HG02943 (cell line): Measurements from ENCODE around the gene SEMA3A.
A peak's percentile ranks its signal among the peaks of the same experiment; 100 is the strongest.

ENCODE experiments used
- ATAC-seq: cut with Tn5 transposase; IDR thresholded peaks from one replicate; pipeline ENCODE4 v1.9.1; 2021; ENCODE audit warnings: mild to moderate bottlenecking, low read depth, moderate library complexity; ENCODE audit not compliant: unreplicated experiment

Gene SEMA3A

DNA sequence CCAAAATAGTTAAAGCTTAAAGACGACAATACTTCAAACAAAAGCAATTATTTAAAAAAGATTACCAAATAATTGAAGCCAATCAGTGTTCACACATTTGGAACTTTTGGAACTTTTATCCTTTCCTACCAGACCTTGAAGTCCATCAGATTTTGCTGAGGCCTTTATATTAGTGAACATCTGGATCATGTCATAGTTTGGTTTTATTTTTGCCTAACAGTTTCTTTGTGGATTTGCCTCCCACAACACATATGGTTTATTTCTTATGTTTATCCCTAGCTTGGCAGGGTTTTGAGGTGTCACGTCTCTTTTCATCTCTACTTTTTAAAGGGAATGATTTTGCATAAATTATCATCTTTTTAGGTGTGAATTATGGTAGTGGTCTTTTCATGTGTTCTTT lies 242.4 kb downstream of the SEMA3A start:
- ATAC-seq: no peak

DNA sequence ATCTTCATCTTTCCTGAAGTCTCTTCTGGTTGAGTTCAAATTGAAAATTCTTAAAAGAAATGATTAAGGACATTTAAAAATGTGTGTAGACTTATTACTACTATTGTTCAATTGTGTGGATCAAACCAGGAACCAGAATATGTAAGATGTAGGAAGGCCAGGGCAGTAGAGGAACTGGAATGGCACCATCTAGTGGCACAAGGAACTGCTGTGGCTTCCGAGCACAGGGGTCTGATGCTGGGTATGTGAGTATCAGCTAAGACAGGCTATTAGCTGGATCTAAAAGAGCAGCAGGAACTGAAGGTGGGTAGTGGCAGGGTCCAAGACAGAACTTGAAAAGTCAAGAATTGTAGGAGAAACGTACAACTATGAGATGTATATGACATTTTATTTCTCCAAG lies 247.3 kb downstream of the SEMA3A start:
- no peak for ATAC-seq

DNA sequence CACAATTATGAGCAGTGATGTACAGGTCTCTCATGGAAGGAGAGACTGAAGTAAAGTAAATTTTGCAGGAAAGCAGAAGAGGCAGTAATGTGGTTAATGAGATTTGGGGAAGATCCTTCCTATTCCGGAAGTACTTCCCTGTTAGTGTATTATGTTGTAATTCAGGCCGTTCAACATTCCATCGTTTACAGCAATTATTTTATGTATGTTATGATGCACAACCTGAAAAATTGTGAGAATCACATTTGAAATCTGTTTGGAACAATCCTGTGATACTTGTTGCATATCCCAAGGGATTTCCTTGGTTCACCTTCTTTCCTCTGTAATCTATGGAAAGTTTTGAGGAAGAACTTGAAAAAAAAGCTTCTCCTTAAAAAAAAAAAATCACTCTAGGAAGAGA lies 247.8 kb downstream of the SEMA3A start:
- ATAC-seq: no peak

DNA sequence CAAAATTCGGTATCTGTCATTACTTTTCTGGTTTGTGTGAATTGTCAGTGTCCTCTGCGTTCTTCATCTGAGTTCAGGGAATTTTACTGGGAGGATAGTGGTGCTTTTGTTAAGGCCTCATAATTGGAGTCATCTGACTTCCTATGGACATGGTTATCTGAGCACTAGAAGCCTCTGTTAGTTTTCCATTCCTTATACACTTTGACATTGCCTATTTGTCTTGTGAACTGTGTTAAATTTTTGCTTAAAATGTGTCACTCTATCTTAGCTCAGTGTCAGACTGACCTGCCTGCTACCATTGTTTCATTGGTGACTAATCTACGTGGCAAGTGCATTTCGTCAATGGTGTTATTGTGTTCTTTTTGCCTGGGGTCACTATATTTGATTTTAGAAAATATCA lies 253.3 kb downstream of the SEMA3A start:
- no peak for ATAC-seq

DNA sequence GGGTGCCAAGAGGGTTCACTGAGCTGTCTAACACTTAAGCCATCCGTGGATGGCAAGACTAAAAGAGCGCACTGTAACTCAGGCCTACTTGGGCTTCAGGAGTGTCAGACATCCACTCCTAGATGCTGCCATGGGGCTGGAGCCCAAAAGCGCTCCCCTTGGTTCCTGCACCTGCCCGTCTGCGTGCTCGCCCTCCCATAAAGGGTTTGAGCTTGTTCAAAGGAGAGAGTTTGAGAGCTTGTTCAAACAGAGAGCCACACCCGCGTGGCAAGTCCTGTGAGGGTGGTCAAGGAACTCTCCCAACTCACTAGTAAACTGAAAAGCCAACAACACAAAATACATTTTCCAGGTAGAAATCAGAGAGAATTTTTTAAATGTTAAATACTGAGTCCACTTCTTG lies 256.7 kb downstream of the SEMA3A start:
- ATAC-seq: no peak

DNA sequence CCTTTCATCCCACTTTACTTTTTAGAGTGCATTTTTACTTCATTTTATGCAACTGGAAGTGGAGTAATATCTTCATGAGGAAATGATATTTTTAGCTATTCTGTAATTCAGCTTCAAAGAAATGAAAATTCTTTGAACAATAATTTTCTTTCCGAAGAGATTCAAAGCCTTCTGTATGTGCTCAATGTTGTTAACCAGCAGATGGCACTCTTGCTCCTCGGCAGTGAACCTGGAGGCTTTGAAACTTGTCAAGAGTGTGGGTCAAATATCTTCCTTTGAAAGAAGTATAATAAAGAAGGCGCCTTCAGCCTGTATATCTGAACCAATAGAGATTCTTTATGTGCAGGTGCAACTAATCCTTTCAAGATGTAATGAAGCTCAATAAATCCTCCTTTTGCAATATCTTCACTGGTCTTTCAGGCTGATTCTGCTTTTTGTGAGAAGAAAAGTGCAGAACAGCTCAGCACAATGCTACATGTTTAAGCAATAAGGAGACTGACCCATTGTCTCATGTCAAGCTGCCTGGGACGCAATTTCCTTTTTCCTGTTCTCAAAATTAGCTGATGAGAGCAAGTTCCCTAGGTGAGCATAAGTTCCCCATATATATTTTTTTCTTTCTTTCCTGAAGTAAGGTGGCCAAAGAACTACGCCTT lies 258.4 kb downstream of the SEMA3A start:
- ATAC-seq: peak; percentile 71

DNA sequence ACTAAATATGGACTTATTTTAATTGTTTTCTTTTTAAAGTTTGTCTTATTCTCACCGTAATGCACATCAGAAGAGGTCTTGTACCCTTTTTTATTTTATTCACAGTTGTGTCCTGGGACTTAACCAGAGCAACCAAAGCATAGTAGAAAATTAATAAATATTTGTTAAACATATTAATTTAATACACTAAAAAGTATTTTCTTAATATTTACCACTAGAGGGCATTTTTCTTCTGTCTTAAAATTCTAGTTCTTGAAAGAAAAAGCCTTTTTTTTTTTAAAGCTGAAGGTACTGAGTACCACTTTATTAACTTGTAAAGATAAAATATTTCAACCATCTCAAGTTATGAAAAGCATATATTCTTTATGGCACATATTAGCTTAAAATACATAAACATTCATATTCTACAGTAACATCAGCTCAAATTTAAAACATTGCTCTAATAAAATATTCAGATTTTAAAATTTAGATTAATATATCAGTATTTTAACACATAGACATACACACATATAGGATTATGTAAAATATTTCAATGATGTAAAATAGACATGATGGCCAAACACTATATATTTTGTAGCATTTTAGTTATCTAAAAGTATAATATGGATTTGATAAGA lies 260.4 kb downstream of the SEMA3A start:
- ATAC-seq: no peak

DNA sequence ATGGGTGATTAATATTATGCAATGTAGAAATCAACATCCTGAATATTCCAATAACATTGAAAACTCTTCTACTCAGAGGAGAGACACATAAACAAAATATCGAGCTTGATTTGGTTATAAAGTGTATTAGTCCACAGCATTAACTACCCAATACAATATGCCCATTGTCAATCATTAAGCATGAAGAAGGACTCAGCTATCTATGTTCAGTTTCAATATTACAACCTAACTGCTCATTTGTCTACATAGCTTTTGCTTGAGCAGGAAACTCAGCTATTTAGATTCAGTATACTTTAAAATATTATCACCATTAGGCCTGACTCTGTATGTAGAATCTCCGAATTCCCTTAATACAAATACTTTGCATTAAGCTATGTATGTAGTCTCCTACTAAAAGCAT lies 262.6 kb downstream of the SEMA3A start:
- no peak for ATAC-seq

DNA sequence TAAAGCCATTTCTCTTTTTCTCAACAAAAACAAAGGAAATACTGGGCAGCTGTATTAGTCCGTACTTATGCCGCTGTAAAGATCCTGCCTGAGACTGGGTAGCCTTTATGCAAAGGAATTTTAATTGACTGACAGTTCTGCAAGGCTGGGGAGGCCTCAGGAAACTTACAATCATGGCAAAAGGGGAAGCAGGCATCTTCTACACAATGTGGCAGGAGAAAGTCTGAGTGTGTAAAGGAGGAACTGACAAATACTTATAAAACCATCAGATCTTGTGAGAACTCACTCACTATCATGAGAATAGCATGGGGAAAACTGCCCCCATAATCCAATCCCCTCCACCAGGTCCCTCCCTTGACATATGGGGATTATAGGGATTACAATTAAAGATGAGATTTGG lies 264.3 kb downstream of the SEMA3A start:
- no peak for ATAC-seq

DNA sequence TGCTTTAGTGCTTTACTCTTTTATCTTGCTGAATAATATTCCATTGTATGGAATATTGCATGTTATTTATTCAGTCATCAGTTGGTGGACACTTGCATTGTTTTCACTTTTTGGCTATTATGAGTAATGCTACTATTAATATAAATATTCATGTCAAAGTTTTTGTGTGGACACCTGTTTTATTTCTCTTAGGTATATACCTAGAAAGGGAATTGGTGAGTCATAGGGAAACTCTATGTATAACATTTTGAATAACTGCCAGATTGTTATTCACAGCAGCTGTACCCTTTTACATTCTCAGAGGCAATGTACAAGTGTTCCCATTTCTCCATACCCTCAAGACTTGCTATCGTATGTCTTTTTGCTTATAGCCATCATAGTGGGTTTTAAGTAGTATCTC lies 268.7 kb downstream of the SEMA3A start:
- ATAC-seq: no peak

DNA sequence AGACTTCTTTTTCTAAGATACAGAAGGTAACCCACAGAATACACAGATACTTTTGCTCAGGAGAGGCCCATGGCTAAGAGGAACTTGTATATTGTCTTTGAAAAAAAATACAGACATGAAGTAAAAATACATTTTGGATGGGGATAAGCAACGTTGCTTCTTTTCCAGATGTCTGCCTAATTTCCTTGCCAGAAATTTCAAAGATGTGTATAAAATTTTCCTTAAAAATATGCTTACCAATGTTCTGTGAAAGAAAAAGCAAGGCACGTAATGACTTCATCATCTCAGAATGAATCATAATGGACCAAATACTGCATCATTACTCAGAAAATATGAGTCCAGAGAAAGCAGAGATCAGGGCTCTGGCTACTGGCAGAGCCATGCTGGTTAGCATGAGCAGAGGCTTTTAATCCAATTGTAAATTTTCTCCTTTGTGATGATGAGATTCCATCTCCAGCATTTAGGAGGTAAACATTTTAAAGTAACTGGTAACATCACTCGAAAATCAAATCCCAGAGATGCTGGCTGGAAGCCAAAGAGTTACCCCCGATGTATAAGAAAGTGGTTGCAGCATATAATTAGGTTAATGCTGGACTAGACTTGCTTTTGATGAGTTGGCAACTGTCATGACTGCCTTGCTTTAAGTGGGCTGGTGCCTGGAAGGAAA lies 272.5 kb downstream of the SEMA3A start:
- no peak for ATAC-seq

DNA sequence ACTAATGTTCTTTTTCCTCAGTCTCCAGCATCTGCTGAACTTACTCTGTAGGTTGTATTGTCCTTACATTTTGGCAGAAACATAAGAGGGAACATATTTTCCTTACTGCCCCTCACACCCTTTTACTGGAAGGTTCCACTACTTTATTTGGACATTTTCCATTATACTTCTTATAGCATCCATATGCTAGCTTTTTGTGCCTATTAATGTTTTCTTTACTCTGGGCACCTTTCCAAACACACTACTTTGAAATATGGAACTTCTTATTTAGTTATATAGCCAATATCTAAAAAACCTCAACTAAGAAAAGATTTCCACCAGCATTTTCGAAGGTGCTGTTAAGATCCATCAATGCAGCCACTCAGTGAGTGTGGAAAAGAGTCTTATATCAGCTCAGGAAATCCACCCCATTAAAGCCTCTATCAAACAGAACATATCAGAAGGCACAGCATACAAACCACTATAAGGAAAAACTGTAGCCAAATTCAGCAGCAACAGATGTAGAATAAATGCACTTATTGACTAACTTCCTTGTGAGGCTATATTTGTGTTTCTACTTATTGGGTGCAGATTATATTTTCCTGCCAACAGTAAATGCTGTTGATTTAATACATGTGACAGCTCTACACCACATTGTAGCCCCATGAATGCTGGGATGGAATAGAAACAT lies 273.2 kb downstream of the SEMA3A start:
- no peak for ATAC-seq

DNA sequence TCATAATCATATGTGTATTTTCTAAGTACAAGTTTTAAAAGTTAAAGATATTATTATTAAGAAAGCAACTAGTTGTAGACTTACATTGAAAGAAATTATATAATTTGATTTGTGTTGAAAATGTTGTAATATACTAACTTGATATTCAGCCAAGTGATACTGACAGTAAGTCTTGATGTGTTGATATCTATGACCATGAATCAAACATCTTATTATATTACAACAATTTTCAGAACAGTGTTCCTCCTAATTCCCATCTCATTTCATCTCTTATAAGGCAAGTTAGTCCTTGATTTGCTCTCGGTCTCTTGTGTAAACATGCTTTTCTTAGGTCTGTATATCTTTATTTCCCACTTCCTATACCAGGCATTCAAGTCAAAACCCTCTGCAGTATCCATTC lies 276.4 kb downstream of the SEMA3A start:
- no peak for ATAC-seq

DNA sequence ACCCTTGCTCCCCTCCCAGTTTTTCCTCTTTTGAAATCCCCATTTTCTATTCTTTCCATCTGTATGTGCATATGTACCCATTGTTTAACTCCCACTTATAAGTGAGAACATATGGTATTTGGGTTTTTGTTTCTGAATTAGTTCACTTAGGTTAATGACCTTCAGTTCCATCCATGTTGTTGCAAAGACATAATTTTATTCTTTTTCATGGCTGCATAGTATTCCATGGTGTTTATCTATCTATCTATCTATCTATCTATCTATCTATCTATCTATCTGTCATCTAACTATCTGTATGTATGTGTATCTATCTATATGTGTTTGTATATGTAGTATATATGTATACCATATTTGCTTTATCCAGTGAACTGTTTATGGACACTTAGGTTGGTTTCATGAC lies 281.4 kb downstream of the SEMA3A start:
- no peak for ATAC-seq

DNA sequence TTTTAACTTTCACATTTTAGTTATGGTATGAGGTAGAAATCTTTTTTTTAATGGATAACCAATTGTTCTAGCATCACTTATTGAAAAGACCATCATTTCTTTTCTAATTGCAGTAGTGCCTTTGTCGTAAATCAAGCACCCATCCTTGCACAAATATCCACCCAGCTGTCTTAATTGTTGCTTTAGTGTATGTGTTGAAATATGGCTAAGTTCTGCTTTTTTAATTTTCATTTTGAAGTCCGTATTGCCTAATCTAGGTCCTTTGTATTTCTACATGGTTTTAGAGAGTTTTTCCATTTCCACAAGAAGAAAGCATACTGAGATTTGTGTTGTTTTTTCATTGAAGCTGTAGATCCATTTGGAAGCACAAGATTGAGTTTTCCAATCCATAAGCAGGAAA lies 286.1 kb downstream of the SEMA3A start:
- no peak for ATAC-seq
